ENCODE results near the gene TMEM11. TPM values are rescaled to one million over a fixed set of nuclear protein-coding genes. Genes with fewer than 3 reads are reported as not detected.

TMEM11 gene
- total and polyA plus RNA-seq, 2 donors (not counting 1 experiment from before 2014, with no cell fraction given): 21.4 to 25.3 TPM

- no peaks in the 10 kb centered on the region for H3K9me3 Mint-ChIP-seq (ENCODE audit: insufficient read depth)
- no peak for TF ChIP-seq EZH2 (IDR thresholded peaks at IDR 0.05; ENCODE audit: borderline replicate concordance, insufficient read depth, low read depth, low read length, poor library complexity, severe bottlenecking)
- no peak for TF ChIP-seq CTCF (IDR thresholded peaks at IDR 0.05)
- no peak overlapping the region for H3K4me3 ChIP-seq (ENCODE audit: control extremely low read depth in 1 of 5, extremely low read depth in 1 of 5, insufficient read depth in 1 of 5, low read depth in 2 of 5, low read length in 4 of 5)
- DNase-seq (no peak), ATAC-seq (ENCODE audit: low read depth) (no peak)
- H3K9me3 ChIP-seq (ENCODE audit: control extremely low read depth in 1 of 3, control insufficient read depth in 2 of 3, insufficient read depth in 1 of 3, low read length in 2 of 3): no peaks in the 10 kb centered on the region
- WGBS (ENCODE audit: insufficient coverage): 80% methylated on average over 1 of the region's 1 CpG
- no peaks in the 10 kb centered on the region for H3K79me2 ChIP-seq (ENCODE audit: control insufficient read depth, insufficient read depth, low read length)
- no peaks in the 10 kb centered on the region for H3K4me1 Mint-ChIP-seq
- ChIA-PET CTCF (no interaction called here), POLR2A (no interaction called here)
- peaks cover 0 to 37% of the 10 kb centered on the region in 2 experiments for H3K36me3 ChIP-seq (replicated peaks in 1 of 2; ENCODE audit: control extremely low read depth in 1 of 2, control insufficient read depth in 1 of 2, extremely low read depth in 1 of 2, insufficient read depth in 2 of 2, low read length in 1 of 2)
- no peaks in the 10 kb centered on the region for H3K4me1 ChIP-seq (ENCODE audit: control insufficient read depth in 2 of 2, insufficient read depth in 2 of 2, low read length in 2 of 2)
- no peak overlapping the region for H3K27ac ChIP-seq (ENCODE audit: low read length in 2 of 2)
- no peak overlapping the region for H3K4me3 Mint-ChIP-seq
- no peak overlapping the region for H3K27ac Mint-ChIP-seq
- no peaks in the 10 kb centered on the region for H4K20me1 ChIP-seq (ENCODE audit: control insufficient read depth, insufficient read depth, low read length, poor library complexity, severe bottlenecking)
- H3K4me2 ChIP-seq (replicated peaks; ENCODE audit: low read depth, low read length, poor library complexity, severe bottlenecking): no peak overlapping the region
- H3K27me3 Mint-ChIP-seq: no peaks in the 10 kb centered on the region
- intact Hi-C loops (cut with micrococcal nuclease): no loop called here
- no peaks in the 10 kb centered on the region for H3K27me3 ChIP-seq (replicated peaks in 1 of 4; ENCODE audit: control extremely low read depth in 1 of 4, control insufficient read depth in 3 of 4, insufficient read depth in 4 of 4, low read length in 3 of 4)
- no peak overlapping the region for H2AFZ ChIP-seq (ENCODE audit: insufficient read depth, low read depth, low read length, poor library complexity, severe bottlenecking)
- no peak overlapping the region for H3K9ac ChIP-seq (ENCODE audit: low read length)
Observed at GRCh38 chr17:21185061-21185460, 28.9 kb downstream of the TMEM11 start.

- ATAC-seq (ENCODE audit: low read depth) (no peak), DNase-seq (no peak)
- ChIA-PET POLR2A (no interaction called here), CTCF (interaction anchor here (1.5 kb wide), 1 partner anchor 65 kb away, joined by 3 read pairs; no protein-coding TSS in a partner anchor)
- no peak overlapping the region for H3K4me3 ChIP-seq (ENCODE audit: control extremely low read depth in 1 of 5, extremely low read depth in 1 of 5, insufficient read depth in 1 of 5, low read depth in 2 of 5, low read length in 4 of 5)
- no peak overlapping the region for H3K27ac ChIP-seq (ENCODE audit: low read length in 2 of 2)
- Mint-ChIP-seq H3K9me3 (ENCODE audit: insufficient read depth) (no peaks in the 10 kb centered on the region), H3K27ac (no peak overlapping the region), H3K4me1 (no peaks in the 10 kb centered on the region), H3K27me3 (no peaks in the 10 kb centered on the region), H3K4me3 (no peak overlapping the region)
- H2AFZ ChIP-seq (ENCODE audit: insufficient read depth, low read depth, low read length, poor library complexity, severe bottlenecking): no peak overlapping the region
- H3K27me3 ChIP-seq (replicated peaks in 1 of 4; ENCODE audit: control extremely low read depth in 1 of 4, control insufficient read depth in 3 of 4, insufficient read depth in 4 of 4, low read length in 3 of 4): no peaks in the 10 kb centered on the region
- WGBS (ENCODE audit: insufficient coverage): 100% methylated on average over 2 of the region's 3 CpGs
- intact Hi-C loops (cut with micrococcal nuclease): no loop called here
- no peak for TF ChIP-seq EZH2 (IDR thresholded peaks at IDR 0.05; ENCODE audit: borderline replicate concordance, insufficient read depth, low read depth, low read length, poor library complexity, severe bottlenecking)
- TF ChIP-seq CTCF (IDR thresholded peaks at IDR 0.05): no peak
- no peak overlapping the region for H3K4me2 ChIP-seq (replicated peaks; ENCODE audit: low read depth, low read length, poor library complexity, severe bottlenecking)
- no peaks in the 10 kb centered on the region for H4K20me1 ChIP-seq (ENCODE audit: control insufficient read depth, insufficient read depth, low read length, poor library complexity, severe bottlenecking)
- H3K9ac ChIP-seq (ENCODE audit: low read length): no peak overlapping the region
- H3K79me2 ChIP-seq (ENCODE audit: control insufficient read depth, insufficient read depth, low read length): no peaks in the 10 kb centered on the region
- no peaks in the 10 kb centered on the region for H3K4me1 ChIP-seq (ENCODE audit: control insufficient read depth in 2 of 2, insufficient read depth in 2 of 2, low read length in 2 of 2)
- peaks cover 0 to 37% of the 10 kb centered on the region in 2 experiments for H3K36me3 ChIP-seq (replicated peaks in 1 of 2; ENCODE audit: control extremely low read depth in 1 of 2, control insufficient read depth in 1 of 2, extremely low read depth in 1 of 2, insufficient read depth in 2 of 2, low read length in 1 of 2)
- H3K9me3 ChIP-seq (ENCODE audit: control extremely low read depth in 1 of 3, control insufficient read depth in 2 of 3, insufficient read depth in 1 of 3, low read length in 2 of 3): no peaks in the 10 kb centered on the region
Observed at GRCh38 chr17:21184570-21184969, 29.4 kb downstream of the TMEM11 start.
